Measurements from ENCODE around the gene IRF5.

IRF5 gene

DNA sequence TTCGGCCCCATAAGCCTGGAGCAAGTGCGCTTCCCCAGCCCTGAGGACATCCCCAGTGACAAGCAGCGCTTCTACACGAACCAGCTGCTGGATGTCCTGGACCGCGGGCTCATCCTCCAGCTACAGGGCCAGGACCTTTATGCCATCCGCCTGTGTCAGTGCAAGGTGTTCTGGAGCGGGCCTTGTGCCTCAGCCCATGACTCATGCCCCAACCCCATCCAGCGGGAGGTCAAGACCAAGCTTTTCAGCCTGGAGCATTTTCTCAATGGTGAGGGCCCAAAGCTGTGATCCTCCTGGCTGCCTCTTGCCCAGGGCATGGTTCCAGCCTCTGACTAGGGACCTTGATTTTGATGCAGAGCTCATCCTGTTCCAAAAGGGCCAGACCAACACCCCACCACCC, 10.1 kb downstream of the IRF5 start:
- Histone ChIP-seq H3K79me2 (ENCODE audit: control insufficient read depth, low read length) (no peaks in the 10 kb centered on the region), H4K20me1 (ENCODE audit: control insufficient read depth, insufficient read depth, low read depth, low read length) (no peaks in the 10 kb centered on the region; the same call in 1 of the 2 replicates), H3K9me3 (ENCODE audit: control insufficient read depth, insufficient read depth, low read length) (no peaks in the 10 kb centered on the region), H3K4me3 (ENCODE audit: low read length) (no peak overlapping the region), H3K27me3 (ENCODE audit: control insufficient read depth, low read length) (no peaks in the 10 kb centered on the region), H3K9me2 (replicated peaks; ENCODE audit: control insufficient read depth, low read length) (no peaks in the 10 kb centered on the region), H3K4me2 (ENCODE audit: low read length) (no peak overlapping the region), H3K27ac (ENCODE audit: low read depth, low read length) (no peak overlapping the region), H3K4me1 (ENCODE audit: control insufficient read depth, low read length) (peaks cover 3% of the 10 kb centered on the region; the same call in 1 of the 2 replicates), H3K36me3 (ENCODE audit: control insufficient read depth, low read length) (peaks cover 23% of the 10 kb centered on the region), H3F3A (ENCODE audit: control insufficient read depth, insufficient read depth) (peaks cover 8% of the 10 kb centered on the region)
- no peak for TF ChIP-seq EZH2phosphoT487 (IDR thresholded peaks at IDR 0.05; ENCODE audit: borderline replicate concordance, low read length)
- TF ChIP-seq, protein P1, sequence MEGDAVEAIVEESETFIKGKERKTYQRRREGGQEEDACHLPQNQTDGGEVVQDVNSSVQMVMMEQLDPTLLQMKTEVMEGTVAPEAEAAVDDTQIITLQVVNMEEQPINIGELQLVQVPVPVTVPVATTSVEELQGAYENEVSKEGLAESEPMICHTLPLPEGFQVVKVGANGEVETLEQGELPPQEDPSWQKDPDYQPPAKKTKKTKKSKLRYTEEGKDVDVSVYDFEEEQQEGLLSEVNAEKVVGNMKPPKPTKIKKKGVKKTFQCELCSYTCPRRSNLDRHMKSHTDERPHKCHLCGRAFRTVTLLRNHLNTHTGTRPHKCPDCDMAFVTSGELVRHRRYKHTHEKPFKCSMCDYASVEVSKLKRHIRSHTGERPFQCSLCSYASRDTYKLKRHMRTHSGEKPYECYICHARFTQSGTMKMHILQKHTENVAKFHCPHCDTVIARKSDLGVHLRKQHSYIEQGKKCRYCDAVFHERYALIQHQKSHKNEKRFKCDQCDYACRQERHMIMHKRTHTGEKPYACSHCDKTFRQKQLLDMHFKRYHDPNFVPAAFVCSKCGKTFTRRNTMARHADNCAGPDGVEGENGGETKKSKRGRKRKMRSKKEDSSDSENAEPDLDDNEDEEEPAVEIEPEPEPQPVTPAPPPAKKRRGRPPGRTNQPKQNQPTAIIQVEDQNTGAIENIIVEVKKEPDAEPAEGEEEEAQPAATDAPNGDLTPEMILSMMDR (IDR thresholded peaks at IDR 0.05; ENCODE audit: low read depth, low read length, poor library complexity, severe bottlenecking) = no peak

GRCh38 chr7:128948312-128948973, 10.7 kb downstream of the IRF5 start:
- no peaks in the 10 kb centered on the region for H3K79me2 ChIP-seq (ENCODE audit: control insufficient read depth, low read length)
- H3K4me2 ChIP-seq (ENCODE audit: low read length) = no peak overlapping the region
- peaks cover 29% of the 10 kb centered on the region for H3K36me3 ChIP-seq (ENCODE audit: control insufficient read depth, low read length)
- H3K27ac ChIP-seq (ENCODE audit: low read depth, low read length) = no peak overlapping the region
- TF ChIP-seq EZH2phosphoT487 (IDR thresholded peaks at IDR 0.05; ENCODE audit: borderline replicate concordance, low read length) = no peak
- TF ChIP-seq, protein P1 (IDR thresholded peaks at IDR 0.05; ENCODE audit: low read depth, low read length, poor library complexity, severe bottlenecking) = no peak
- no peaks in the 10 kb centered on the region for H3K9me3 ChIP-seq (ENCODE audit: control insufficient read depth, insufficient read depth, low read length)
- H3K4me1 ChIP-seq (ENCODE audit: control insufficient read depth, low read length) = peaks cover 3% of the 10 kb centered on the region; the same call in 1 of the 2 replicates
- peaks cover 8% of the 10 kb centered on the region for H3F3A ChIP-seq (ENCODE audit: control insufficient read depth, insufficient read depth)
- no peak overlapping the region for H3K4me3 ChIP-seq (ENCODE audit: low read length)
- no peaks in the 10 kb centered on the region for H3K27me3 ChIP-seq (ENCODE audit: control insufficient read depth, low read length)
- H3K9me2 ChIP-seq (replicated peaks; ENCODE audit: control insufficient read depth, low read length) = no peaks in the 10 kb centered on the region
- no peaks in the 10 kb centered on the region; the same call in 1 of the 2 replicates for H4K20me1 ChIP-seq (ENCODE audit: control insufficient read depth, insufficient read depth, low read depth, low read length)

GRCh38 chr7:128948976-128949760, 11.4 kb downstream of the IRF5 start:
- Histone ChIP-seq H3K4me2 (ENCODE audit: low read length) (no peak overlapping the region), H3K79me2 (ENCODE audit: control insufficient read depth, low read length) (no peaks in the 10 kb centered on the region), H4K20me1 (ENCODE audit: control insufficient read depth, insufficient read depth, low read depth, low read length) (no peaks in the 10 kb centered on the region; the same call in 1 of the 2 replicates), H3K9me3 (ENCODE audit: control insufficient read depth, insufficient read depth, low read length) (no peaks in the 10 kb centered on the region), H3K9me2 (replicated peaks; ENCODE audit: control insufficient read depth, low read length) (no peaks in the 10 kb centered on the region), H3F3A (ENCODE audit: control insufficient read depth, insufficient read depth) (peaks cover 8% of the 10 kb centered on the region), H3K27me3 (ENCODE audit: control insufficient read depth, low read length) (no peaks in the 10 kb centered on the region), H3K27ac (ENCODE audit: low read depth, low read length) (no peak overlapping the region), H3K4me1 (ENCODE audit: control insufficient read depth, low read length) (peaks cover under 1% of the 10 kb centered on the region; the same call in 1 of the 2 replicates), H3K4me3 (ENCODE audit: low read length) (no peak overlapping the region), H3K36me3 (ENCODE audit: control insufficient read depth, low read length) (peaks cover 36% of the 10 kb centered on the region)
- TF ChIP-seq, protein P1 (IDR thresholded peaks at IDR 0.05; ENCODE audit: low read depth, low read length, poor library complexity, severe bottlenecking) = no peak
- TF ChIP-seq EZH2phosphoT487 (IDR thresholded peaks at IDR 0.05; ENCODE audit: borderline replicate concordance, low read length) = no peak
